ENCODE data around the gene VAPA.

DNA sequence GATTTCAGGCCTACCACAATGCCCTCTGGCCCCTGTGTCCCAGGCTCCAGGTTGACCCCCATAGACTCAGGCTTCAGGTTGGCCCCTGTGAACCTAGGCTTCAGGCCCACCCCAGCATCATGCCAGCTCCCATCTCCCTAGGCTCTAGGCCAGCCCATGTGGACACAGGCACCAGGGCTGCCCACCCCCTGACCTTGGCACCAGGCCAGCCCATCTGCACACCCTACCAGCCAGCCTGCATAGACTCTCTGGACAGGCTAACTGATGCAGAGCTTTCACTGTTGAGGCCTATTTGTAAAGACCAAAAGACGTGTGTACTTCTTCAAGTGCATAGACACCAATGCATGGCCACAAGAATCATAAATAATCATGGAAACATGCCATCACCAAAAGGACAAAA, 83.9 kb downstream of the VAPA start:
- TF ChIP-seq NFYB (IDR thresholded peaks at IDR 0.05; ENCODE audit: insufficient read depth, low read depth, low read length) (no peak), STAT3 (IDR thresholded peaks at IDR 0.05; ENCODE audit: low read depth, low read length) (no peak)
- TF ChIP-seq, protein P1, sequence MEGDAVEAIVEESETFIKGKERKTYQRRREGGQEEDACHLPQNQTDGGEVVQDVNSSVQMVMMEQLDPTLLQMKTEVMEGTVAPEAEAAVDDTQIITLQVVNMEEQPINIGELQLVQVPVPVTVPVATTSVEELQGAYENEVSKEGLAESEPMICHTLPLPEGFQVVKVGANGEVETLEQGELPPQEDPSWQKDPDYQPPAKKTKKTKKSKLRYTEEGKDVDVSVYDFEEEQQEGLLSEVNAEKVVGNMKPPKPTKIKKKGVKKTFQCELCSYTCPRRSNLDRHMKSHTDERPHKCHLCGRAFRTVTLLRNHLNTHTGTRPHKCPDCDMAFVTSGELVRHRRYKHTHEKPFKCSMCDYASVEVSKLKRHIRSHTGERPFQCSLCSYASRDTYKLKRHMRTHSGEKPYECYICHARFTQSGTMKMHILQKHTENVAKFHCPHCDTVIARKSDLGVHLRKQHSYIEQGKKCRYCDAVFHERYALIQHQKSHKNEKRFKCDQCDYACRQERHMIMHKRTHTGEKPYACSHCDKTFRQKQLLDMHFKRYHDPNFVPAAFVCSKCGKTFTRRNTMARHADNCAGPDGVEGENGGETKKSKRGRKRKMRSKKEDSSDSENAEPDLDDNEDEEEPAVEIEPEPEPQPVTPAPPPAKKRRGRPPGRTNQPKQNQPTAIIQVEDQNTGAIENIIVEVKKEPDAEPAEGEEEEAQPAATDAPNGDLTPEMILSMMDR (IDR thresholded peaks at IDR 0.05 in 2 of 3, conservative IDR thresholded peaks at IDR 0.05 in 1 of 3; ENCODE audit: control insufficient read depth in 2 of 3, extremely low read depth in 1 of 3, insufficient read depth in 1 of 3, low read depth in 3 of 3, low read length in 3 of 3), result no peak
- TF ChIP-seq, protein P2, sequence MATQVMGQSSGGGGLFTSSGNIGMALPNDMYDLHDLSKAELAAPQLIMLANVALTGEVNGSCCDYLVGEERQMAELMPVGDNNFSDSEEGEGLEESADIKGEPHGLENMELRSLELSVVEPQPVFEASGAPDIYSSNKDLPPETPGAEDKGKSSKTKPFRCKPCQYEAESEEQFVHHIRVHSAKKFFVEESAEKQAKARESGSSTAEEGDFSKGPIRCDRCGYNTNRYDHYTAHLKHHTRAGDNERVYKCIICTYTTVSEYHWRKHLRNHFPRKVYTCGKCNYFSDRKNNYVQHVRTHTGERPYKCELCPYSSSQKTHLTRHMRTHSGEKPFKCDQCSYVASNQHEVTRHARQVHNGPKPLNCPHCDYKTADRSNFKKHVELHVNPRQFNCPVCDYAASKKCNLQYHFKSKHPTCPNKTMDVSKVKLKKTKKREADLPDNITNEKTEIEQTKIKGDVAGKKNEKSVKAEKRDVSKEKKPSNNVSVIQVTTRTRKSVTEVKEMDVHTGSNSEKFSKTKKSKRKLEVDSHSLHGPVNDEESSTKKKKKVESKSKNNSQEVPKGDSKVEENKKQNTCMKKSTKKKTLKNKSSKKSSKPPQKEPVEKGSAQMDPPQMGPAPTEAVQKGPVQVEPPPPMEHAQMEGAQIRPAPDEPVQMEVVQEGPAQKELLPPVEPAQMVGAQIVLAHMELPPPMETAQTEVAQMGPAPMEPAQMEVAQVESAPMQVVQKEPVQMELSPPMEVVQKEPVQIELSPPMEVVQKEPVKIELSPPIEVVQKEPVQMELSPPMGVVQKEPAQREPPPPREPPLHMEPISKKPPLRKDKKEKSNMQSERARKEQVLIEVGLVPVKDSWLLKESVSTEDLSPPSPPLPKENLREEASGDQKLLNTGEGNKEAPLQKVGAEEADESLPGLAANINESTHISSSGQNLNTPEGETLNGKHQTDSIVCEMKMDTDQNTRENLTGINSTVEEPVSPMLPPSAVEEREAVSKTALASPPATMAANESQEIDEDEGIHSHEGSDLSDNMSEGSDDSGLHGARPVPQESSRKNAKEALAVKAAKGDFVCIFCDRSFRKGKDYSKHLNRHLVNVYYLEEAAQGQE (IDR thresholded peaks at IDR 0.05; ENCODE audit: low read depth, low read length), result no peak

All from GM12878 (cell line).